Endothelial cell of umbilical vein (primary cell): ENCODE data around the gene SMAD3. TPM values are rescaled to one million over a fixed set of nuclear protein-coding genes. Genes with fewer than 3 reads are reported as not detected.

Experiments
- BruUV-seq: library from RNA; stranded (reverse); fragments of 400-500 nt; replicated peaks from 2 replicates; lab custom pipeline; 2021; lab: Mats Ljungman, UMichigan
- CTCF ChIA-PET: fragments of 300-600, 350-600 bp; sonication (Branson Sonifier 250); formaldehyde crosslinking; loops from one replicate; lab custom pipeline; 2021; ENCODE audit warnings: antibody characterized with exemption, inconsistent platforms; lab: Charles Lee
- POLR2A ChIA-PET: fragments of 300-600, 350-600 bp; sonication (Branson Sonifier 250); formaldehyde crosslinking; loops from one replicate; lab custom pipeline; 2021; ENCODE audit warnings: antibody characterized with exemption, inconsistent platforms; lab: Charles Lee
- DNase-seq: peaks from one replicate; pipeline ENCODE4 v3.0.0-alpha.2; 2011; ENCODE audit warnings: low read depth, low spot score
- FAIRE-seq: peaks from 2 replicates; lab custom pipeline; 2011; peaks lifted over from hg19 to GRCh38; lab: Jason Lieb, UNC
- H2AFZ ChIP-seq: 2 replicates; pipeline ENCODE4 v1.6.0; 2012; ENCODE audit warnings: low read depth, low read length, control low read depth, inconsistent platforms
- H3K27ac ChIP-seq: 2 replicates; pipeline ENCODE4 v1.5.1; 2011; ENCODE audit warnings: low read depth, mild to moderate bottlenecking, control low read depth, low read length, moderate library complexity; ENCODE audit not compliant: insufficient read depth
- H3K27me3 ChIP-seq, 2 experiments: 2 replicates each; pipeline versions ENCODE4 v1.6.0 to v1.6.1; 2011; ENCODE audit warnings: low read length in 2 of 2, mixed read lengths in 1 of 2; ENCODE audit not compliant: control insufficient read depth in 2 of 2, insufficient read depth in 2 of 2
- H3K36me3 ChIP-seq, 2 experiments: 2 replicates in 1 of 2; 3 replicates in 1 of 2; pipeline ENCODE4 v1.5.1; 2011; ENCODE audit warnings: low read length in 2 of 2, mild to moderate bottlenecking in 1 of 2, moderate library complexity in 1 of 2; ENCODE audit not compliant: control insufficient read depth in 2 of 2, insufficient read depth in 2 of 2; ENCODE audit errors: extremely low read depth in 1 of 2
- H3K4me1 ChIP-seq: 3 replicates; pipeline ENCODE4 v1.5.1; 2011; ENCODE audit warnings: mild to moderate bottlenecking, low read length; ENCODE audit not compliant: control insufficient read depth, insufficient read depth; ENCODE audit errors: extremely low read depth
- H3K4me2 ChIP-seq: 2 replicates; pipeline ENCODE4 v1.6.1; 2011; ENCODE audit warnings: low read length, control low read depth, mixed read lengths; ENCODE audit not compliant: insufficient read depth
- H3K4me3 ChIP-seq, 3 experiments: fragments of 200-600 bp in 1 of 3; sonication (generic), shearing (Covaris generic) in 1 of 3; replicated peaks in 1 of 3; 2 replicates each; pipeline ENCODE4 v1.5.1; 2011 to 2016; ENCODE audit warnings: control low read depth in 3 of 3, low read length in 3 of 3, mild to moderate bottlenecking in 2 of 3, inconsistent platforms in 1 of 3, low read depth in 1 of 3, moderate library complexity in 1 of 3; ENCODE audit not compliant: insufficient read depth in 1 of 3
- H3K79me2 ChIP-seq: 2 replicates; pipeline ENCODE4 v1.6.0; 2012; ENCODE audit warnings: low read length, inconsistent platforms; ENCODE audit not compliant: control insufficient read depth, insufficient read depth
- H3K9ac ChIP-seq: replicated peaks from 2 replicates; pipeline ENCODE3; 2011; ENCODE audit warnings: low read length, control low read depth; ENCODE audit not compliant: insufficient read depth; ENCODE audit errors: extremely low read depth
- H3K9me1 ChIP-seq: replicated peaks from 3 replicates; pipeline ENCODE4 v1.6.0; 2011; ENCODE audit warnings: mild to moderate bottlenecking, low read length; ENCODE audit not compliant: control insufficient read depth, insufficient read depth; ENCODE audit errors: extremely low read depth
- H3K9me3 ChIP-seq: replicated peaks from 2 replicates; pipeline ENCODE4 v1.5.1; 2012; ENCODE audit warnings: low read length, inconsistent platforms; ENCODE audit not compliant: control insufficient read depth, insufficient read depth
- H4K20me1 ChIP-seq: replicated peaks from 2 replicates; pipeline ENCODE3; 2011; ENCODE audit warnings: mild to moderate bottlenecking, low read length; ENCODE audit not compliant: control insufficient read depth, insufficient read depth; ENCODE audit errors: extremely low read depth
- CTCF ChIP-seq, 2 donors: IDR thresholded peaks; 1 replicate in 1 of 2; 2 replicates in 1 of 2; pipeline ENCODE4 v1.5.1; 2011; ENCODE audit warnings: low read length in 2 of 2, mild to moderate bottlenecking in 2 of 2, moderate library complexity in 2 of 2, control low read depth in 1 of 2, inconsistent platforms in 1 of 2, low read depth in 1 of 2; ENCODE audit not compliant: insufficient read depth in 1 of 2; ENCODE audit errors: extremely low read depth in 1 of 2
- EZH2 ChIP-seq: IDR thresholded peaks from 2 replicates; pipeline ENCODE4 v1.6.1; 2012; ENCODE audit warnings: borderline replicate concordance, low read depth, mild to moderate bottlenecking, moderate library complexity, low read length, inconsistent platforms; ENCODE audit not compliant: severe bottlenecking
- FOS ChIP-seq: IDR thresholded peaks from 2 replicates; pipeline ENCODE4 v1.6.1; 2011; ENCODE audit warnings: mild to moderate bottlenecking, low read length, moderate library complexity, borderline replicate concordance; ENCODE audit not compliant: insufficient read depth
- GATA2 ChIP-seq: IDR thresholded peaks from 2 replicates; pipeline ENCODE4 v1.7.0; 2011; ENCODE audit warnings: low read depth, mild to moderate bottlenecking, moderate library complexity, mixed read lengths, low read length; ENCODE audit not compliant: insufficient read length, insufficient read depth
- JUN ChIP-seq: IDR thresholded peaks from 2 replicates; pipeline ENCODE4 v1.6.1; 2011; ENCODE audit warnings: borderline replicate concordance, low read depth; ENCODE audit not compliant: insufficient read length, insufficient read depth
- MAX ChIP-seq: IDR thresholded peaks from 2 replicates; pipeline ENCODE4 v1.6.1; 2011; ENCODE audit not compliant: insufficient read depth, insufficient read length
- MYC ChIP-seq: IDR thresholded peaks from one replicate; pipeline ENCODE4 v1.6.1; 2011; ENCODE audit warnings: mild to moderate bottlenecking, low read depth, low read length
- POLR2A ChIP-seq: IDR thresholded peaks from 2 replicates; pipeline ENCODE4 v1.6.1; 2012; ENCODE audit warnings: low read depth, mild to moderate bottlenecking, control low read depth, low read length
- POLR2AphosphoS5 ChIP-seq: IDR thresholded peaks from 2 replicates; pipeline ENCODE4 v1.6.1; 2012; ENCODE audit warnings: low read depth, mild to moderate bottlenecking, control low read depth, low read length, moderate library complexity; ENCODE audit not compliant: insufficient read depth
- dilution Hi-C: fragments of 300-500 bp; cut with MboI; formaldehyde crosslinking; loops from one replicate; pipeline ENCODE4 v1.15.0; 2019; ENCODE audit warnings: low sequenced_read_pairs; ENCODE audit not compliant: extremely low pct_ligation_motif_present
- intact Hi-C: fragments of 100-400 bp; cut with micrococcal nuclease; formaldehyde crosslinking; loops from one replicate; pipeline ENCODE4 v1.10.0; 2022
- polyA plus RNA-seq, 4 experiments: library from polyadenylated mRNA; depleted of rRNA in 3 of 4; stranded (reverse) in 3 of 4; unstranded in 1 of 4; fragments of >200 nt; gene quantifications; 2 replicates each; pipeline versions ENCODE4 v1.2.1 to v1.2.3, GENCODE V29; 2011 to 2012; ENCODE audit warnings: missing spikeins in 1 of 4
- total RNA-seq: library from RNA; stranded (reverse); gene quantifications from 2 replicates; pipeline ENCODE4 v1.2.3, GENCODE V29; 2021

The SMAD3 gene
- total and polyA plus RNA-seq, 2 donors (not counting 3 experiments of a cell fraction or from before 2014, with no cell fraction given) = 56.4 to 88.2 TPM

GRCh38 chr15:67173786-67174185 is 108.4 kb downstream of the SMAD3 start:
- Histone ChIP-seq H4K20me1 (no peaks in the 10 kb centered on the region), H3K4me3 (no peak overlapping the region), H3K9me3 (no peaks in the 10 kb centered on the region), H3K9ac (no peak overlapping the region), H3K4me2 (no peak overlapping the region), H3K79me2 (peaks cover 60% of the 10 kb centered on the region), H3K27ac (peak overlapping the region; percentile 87), H3K9me1 (no peaks in the 10 kb centered on the region), H3K27me3 (no peaks in the 10 kb centered on the region), H3K36me3 (peaks cover 9 to 15% of the 10 kb centered on the region in 2 experiments), H3K4me1 (peaks cover 53% of the 10 kb centered on the region), H2AFZ (no peak overlapping the region)
- no peak for TF ChIP-seq MYC
- no peak for TF ChIP-seq MAX
- no peak for TF ChIP-seq FOS
- no peak for TF ChIP-seq EZH2
- no peak for TF ChIP-seq JUN
- TF ChIP-seq POLR2AphosphoS5 = no peak
- TF ChIP-seq CTCF (IDR thresholded peaks at IDR 0.05; ENCODE audit: extremely low read depth in 1 of 2, insufficient read depth in 1 of 2, low read depth in 1 of 2, low read length in 2 of 2) = no peak
- TF ChIP-seq GATA2 = no peak
- no peak for TF ChIP-seq POLR2A
- FAIRE-seq (no peak), DNase-seq (no peak)
- BruUV-seq = no TSS peak
- ChIA-PET CTCF (interaction anchor here (1.6 kb wide), 1 partner anchor 12 kb away, joined by 5 read pairs; no protein-coding TSS in a partner anchor), POLR2A (no interaction called here)
- dilution Hi-C loops (no loop called here), intact Hi-C loops (no loop called here)
